BLaER1 treated with 17β-estradiol and CSF1 and Interleukin-3, amounts not matched to agents 10 nM and 100 nM (cell line): ENCODE data around the gene CCDC85C.
A peak's percentile ranks its signal among the peaks of the same experiment; 100 is the strongest.

Source experiments
- H3K27ac ChIP-seq, 11 experiments: shearing (Covaris generic); formaldehyde crosslinking; 2 replicates each; pipeline ENCODE4 v1.8.1; 2022
- H3K27me3 ChIP-seq, 11 experiments: shearing (Covaris generic); formaldehyde crosslinking; 2 replicates each; pipeline ENCODE4 v1.8.1; 2022
- H3K36me3 ChIP-seq, 11 experiments: shearing (Covaris generic); formaldehyde crosslinking; 2 replicates each; pipeline ENCODE4 v1.8.1; 2022
- H3K4me1 ChIP-seq, 10 experiments: shearing (Covaris generic); formaldehyde crosslinking; 2 replicates each; pipeline ENCODE4 v1.8.1; 2022
- H3K4me2 ChIP-seq, 11 experiments: shearing (Covaris generic); formaldehyde crosslinking; 2 replicates each; pipeline ENCODE4 v1.8.1; 2022
- H3K4me3 ChIP-seq, 10 experiments: shearing (Covaris generic); formaldehyde crosslinking; 2 replicates each; pipeline ENCODE4 v1.8.1; 2022
- H3K9ac ChIP-seq, 11 experiments: shearing (Covaris generic); formaldehyde crosslinking; 2 replicates each; pipeline ENCODE4 v1.8.1; 2022
- H3K9me3 ChIP-seq, 11 experiments: shearing (Covaris generic); formaldehyde crosslinking; replicated peaks in 1 of 11; 2 replicates each; pipeline ENCODE4 v1.8.1; 2022
- H4K20me1 ChIP-seq, 11 experiments: shearing (Covaris generic); formaldehyde crosslinking; 2 replicates each; pipeline ENCODE4 v1.8.1; 2022
- Cebpa-rat ChIP-seq, 11 experiments: shearing (Covaris generic); IDR thresholded peaks; 2 replicates each; pipeline ENCODE4 v1.8.1; 2022

CCDC85C gene

DNA sequence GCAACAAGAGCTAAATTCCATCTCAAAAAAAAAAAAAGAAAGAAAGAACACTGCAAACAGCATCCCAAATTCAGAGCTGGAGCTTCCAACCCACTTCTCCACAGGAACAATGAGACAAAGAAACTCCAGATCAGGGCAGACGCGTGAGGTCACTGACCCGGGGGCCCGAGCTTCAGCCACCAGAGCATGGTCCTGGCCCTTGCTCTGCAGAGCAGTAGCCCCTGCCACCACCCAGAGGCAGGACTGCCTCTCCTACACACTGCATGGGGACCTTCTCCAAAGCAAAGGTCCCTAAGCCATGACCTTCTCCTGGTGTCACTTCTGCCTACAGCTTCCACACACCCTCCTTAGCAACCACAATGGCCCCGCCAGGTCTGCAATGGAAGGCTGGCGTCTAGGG, 69.7 kb downstream of the CCDC85C start:
- Histone ChIP-seq H3K9ac (no peak overlapping the region), H3K4me3 (no peak overlapping the region), H3K9me3 (no peaks in the 10 kb centered on the region), H3K4me1 (peaks cover 36 to 70% (median 46%) of the 10 kb centered on the region in 10 experiments), H3K27me3 (no peaks in the 10 kb centered on the region), H3K36me3 (no peaks in the 10 kb centered on the region; a peak in 1 of 22 replicates), H4K20me1 (peaks cover 0 to 94% (median 63%) of the 10 kb centered on the region in 11 experiments; a peak in 17 of 22 replicates), H3K27ac (no peak overlapping the region), H3K4me2 (no peak overlapping the region)
- TF ChIP-seq Cebpa-rat (IDR thresholded peaks at IDR 0.05): no peak

GRCh38 chr14:99532310-99532709, 71.7 kb downstream of the CCDC85C start:
- Histone ChIP-seq H3K27me3 (no peaks in the 10 kb centered on the region), H3K27ac (peak overlapping the region in 2 of 11 experiments; percentile 17 to 31; a peak in 2 of 22 replicates), H3K36me3 (no peaks in the 10 kb centered on the region; a peak in 1 of 22 replicates), H3K4me1 (peaks cover 22 to 56% (median 31%) of the 10 kb centered on the region in 10 experiments), H3K9me3 (no peaks in the 10 kb centered on the region), H3K4me2 (peak overlapping the region in 10 of 11 experiments; percentile 23 to 55 (median 39); a peak in 16 of 22 replicates), H3K9ac (no peak overlapping the region), H4K20me1 (peaks cover 0 to 93% (median 46%) of the 10 kb centered on the region in 11 experiments; a peak in 17 of 22 replicates), H3K4me3 (no peak overlapping the region)
- no peak for TF ChIP-seq Cebpa-rat (IDR thresholded peaks at IDR 0.05)

DNA sequence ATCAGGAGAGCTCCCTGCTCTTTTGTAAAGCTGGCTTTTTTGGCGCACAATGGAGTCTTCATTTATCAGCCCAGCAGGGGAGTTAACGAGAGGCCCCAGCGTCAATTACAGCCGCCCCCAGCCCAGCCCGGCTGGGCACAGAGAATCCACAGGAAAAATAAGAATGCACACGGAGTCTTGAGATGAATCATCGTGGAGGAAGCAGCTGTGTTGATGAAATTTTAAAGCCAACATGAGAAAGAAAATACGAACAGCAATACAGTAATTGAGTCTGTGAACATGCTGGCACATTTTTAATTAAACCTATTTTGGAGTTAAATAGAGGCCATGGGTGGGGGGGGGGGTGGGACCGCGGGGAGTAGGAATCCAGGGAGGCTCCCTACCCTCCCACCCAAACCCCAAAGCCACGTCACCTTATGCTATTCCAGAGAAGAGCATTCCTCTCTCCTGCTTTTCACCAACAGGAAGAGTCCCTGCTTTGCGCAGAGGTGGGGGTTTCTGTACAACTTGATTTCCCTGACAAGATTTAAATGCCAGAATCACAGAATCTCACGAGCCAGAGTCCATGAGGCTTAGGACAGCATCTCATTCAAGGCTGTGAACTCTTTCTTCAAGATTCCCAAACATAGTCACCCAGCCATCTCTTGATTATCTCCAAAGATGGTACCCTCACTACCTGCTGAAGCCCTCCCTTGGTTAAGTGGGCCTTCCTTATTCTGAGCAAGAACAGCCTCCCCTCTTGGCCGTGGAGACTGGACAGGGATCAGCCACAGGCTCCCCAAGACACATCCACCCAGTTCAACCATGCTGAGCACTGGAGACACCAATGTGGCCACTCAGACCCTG, 72.5 kb downstream of the CCDC85C start:
- TF ChIP-seq Cebpa-rat (IDR thresholded peaks at IDR 0.05): no peak
- Histone ChIP-seq H3K4me3 (no peak overlapping the region), H3K27me3 (no peaks in the 10 kb centered on the region), H4K20me1 (peaks cover 0 to 93% (median 39%) of the 10 kb centered on the region in 11 experiments; a peak in 16 of 22 replicates), H3K4me2 (peak overlapping the region; percentile 23 to 62 (median 49); a peak in 21 of 22 replicates), H3K4me1 (peaks cover 22 to 62% (median 40%) of the 10 kb centered on the region in 10 experiments), H3K36me3 (no peaks in the 10 kb centered on the region; a peak in 1 of 22 replicates), H3K27ac (peak overlapping the region in 3 of 11 experiments; percentile 14 to 33 (median 26); a peak in 3 of 22 replicates), H3K9me3 (no peaks in the 10 kb centered on the region), H3K9ac (peak overlapping the region in 1 of 11 experiments; percentile 30; a peak in 1 of 22 replicates)

DNA sequence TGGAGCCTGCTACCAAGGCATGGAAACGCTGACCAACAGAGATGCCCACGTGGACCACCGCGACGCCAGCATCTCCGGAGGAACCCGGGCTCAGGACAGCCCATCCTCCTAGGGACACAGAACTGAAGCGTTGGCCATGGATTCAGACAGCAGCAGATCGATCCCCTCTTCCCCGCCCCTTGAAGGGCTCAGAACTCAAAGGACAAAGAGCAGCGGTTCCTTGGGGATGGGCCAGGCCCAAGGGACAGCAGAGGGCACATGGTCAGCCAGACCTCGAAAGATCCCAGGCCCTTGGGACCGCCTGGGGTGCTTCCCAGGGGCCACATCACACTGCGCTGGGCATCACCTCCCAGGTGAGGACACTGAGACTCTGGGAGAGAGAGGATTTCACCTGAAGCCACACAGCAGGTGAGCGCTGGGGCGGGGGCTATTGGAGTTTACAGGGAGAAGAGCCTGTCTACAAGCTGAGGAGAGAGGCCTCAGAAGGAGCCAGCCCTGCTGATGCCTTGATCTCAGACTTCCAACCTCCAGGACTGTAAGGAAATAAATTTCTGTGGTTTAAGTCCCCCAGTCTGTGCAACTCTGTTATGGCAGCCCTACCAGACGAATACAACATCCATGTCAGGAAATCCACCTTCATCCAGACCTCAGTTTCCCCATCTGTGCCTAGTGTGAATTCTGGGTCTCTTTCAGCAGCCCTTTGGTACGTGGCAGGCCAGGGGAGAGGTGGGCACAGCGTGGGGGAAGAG, 73.4 kb downstream of the CCDC85C start:
- no peaks in the 10 kb centered on the region for H3K27me3 ChIP-seq
- H3K27ac ChIP-seq: peak overlapping the region in 3 of 11 experiments; percentile 14 to 33 (median 26); a peak in 4 of 22 replicates
- peaks cover 0 to 93% (median 41%) of the 10 kb centered on the region in 11 experiments; a peak in 16 of 22 replicates for H4K20me1 ChIP-seq
- TF ChIP-seq Cebpa-rat (IDR thresholded peaks at IDR 0.05): no peak
- no peaks in the 10 kb centered on the region for H3K9me3 ChIP-seq
- H3K4me3 ChIP-seq: no peak overlapping the region
- H3K4me2 ChIP-seq: peak overlapping the region; percentile 9 to 62 (median 47); a peak in 19 of 22 replicates
- H3K9ac ChIP-seq: peak overlapping the region in 1 of 11 experiments; percentile 30; a peak in 1 of 22 replicates
- H3K36me3 ChIP-seq: no peaks in the 10 kb centered on the region; a peak in 1 of 22 replicates
- H3K4me1 ChIP-seq: peaks cover 22 to 71% (median 49%) of the 10 kb centered on the region in 10 experiments

DNA sequence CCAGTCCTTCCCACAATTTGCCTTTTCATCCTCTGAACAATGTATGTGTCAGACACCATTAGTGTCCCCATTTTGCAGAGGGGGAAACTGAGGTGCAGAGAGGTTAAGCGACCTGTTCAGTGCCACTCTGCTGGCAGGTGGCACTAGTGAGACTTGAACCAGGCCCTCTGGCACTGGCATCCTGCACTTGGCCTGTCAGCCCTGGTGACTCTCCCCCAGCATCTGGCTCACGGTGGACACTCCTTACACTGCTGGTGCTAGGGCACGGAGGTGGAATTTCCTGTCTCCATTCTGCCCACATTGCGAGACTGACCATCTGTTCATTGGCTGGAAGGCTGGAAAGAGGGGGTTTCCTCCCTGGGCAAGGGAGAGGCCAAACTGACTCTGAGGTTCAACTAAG, 74.1 kb downstream of the CCDC85C start:
- H3K4me2 ChIP-seq: peak overlapping the region in 4 of 11 experiments; percentile 9 to 49 (median 38); a peak in 5 of 22 replicates
- H3K36me3 ChIP-seq: no peaks in the 10 kb centered on the region; a peak in 1 of 22 replicates
- peaks cover 0 to 95% (median 48%) of the 10 kb centered on the region in 11 experiments; a peak in 16 of 22 replicates for H4K20me1 ChIP-seq
- peak overlapping the region in 1 of 11 experiments; percentile 33; a peak in 2 of 22 replicates for H3K27ac ChIP-seq
- no peak overlapping the region for H3K9ac ChIP-seq
- H3K27me3 ChIP-seq: no peaks in the 10 kb centered on the region
- H3K4me3 ChIP-seq: no peak overlapping the region
- TF ChIP-seq Cebpa-rat (IDR thresholded peaks at IDR 0.05): no peak
- no peaks in the 10 kb centered on the region for H3K9me3 ChIP-seq
- peaks cover 22 to 71% (median 52%) of the 10 kb centered on the region in 10 experiments for H3K4me1 ChIP-seq

GRCh38 chr14:99527427-99528076, 76.5 kb downstream of the CCDC85C start:
- H3K27ac ChIP-seq: no peak overlapping the region
- no peaks in the 10 kb centered on the region for H3K36me3 ChIP-seq
- no peaks in the 10 kb centered on the region for H3K9me3 ChIP-seq
- H4K20me1 ChIP-seq: peaks cover 0 to 92% (median 30%) of the 10 kb centered on the region in 11 experiments; a peak in 16 of 22 replicates
- TF ChIP-seq Cebpa-rat (IDR thresholded peaks at IDR 0.05): no peak
- peak overlapping the region in 7 of 11 experiments; percentile 33 to 63 (median 50); a peak in 11 of 22 replicates for H3K4me2 ChIP-seq
- no peak overlapping the region for H3K9ac ChIP-seq
- no peak overlapping the region for H3K4me3 ChIP-seq
- peaks cover 18 to 57% (median 52%) of the 10 kb centered on the region in 10 experiments for H3K4me1 ChIP-seq
- H3K27me3 ChIP-seq: no peaks in the 10 kb centered on the region

- no peak for TF ChIP-seq Cebpa-rat (IDR thresholded peaks at IDR 0.05)
- H3K4me1 ChIP-seq: peaks cover 18 to 55% (median 49%) of the 10 kb centered on the region in 10 experiments
- H3K4me2 ChIP-seq: peak overlapping the region in 8 of 11 experiments; percentile 33 to 63 (median 48); a peak in 16 of 22 replicates
- peaks cover 0 to 92% (median 29%) of the 10 kb centered on the region in 11 experiments; a peak in 16 of 22 replicates for H4K20me1 ChIP-seq
- peaks cover 0 to under 1% (median 0%) of the 10 kb centered on the region in 11 experiments; a peak in 2 of 22 replicates for H3K36me3 ChIP-seq
- 0 out of 22 replicates have a peak overlapping the region, but pooled peaks of 1 of the 11 experiments have one; percentile 7 for H3K27ac ChIP-seq
- H3K4me3 ChIP-seq: no peak overlapping the region
- no peaks in the 10 kb centered on the region for H3K9me3 ChIP-seq
- H3K9ac ChIP-seq: 0 out of 22 replicates have a peak overlapping the region, but pooled peaks of 1 of the 11 experiments have one; percentile 18
- H3K27me3 ChIP-seq: no peaks in the 10 kb centered on the region
These were observed 77.0 kb downstream of the CCDC85C start for GRCh38 chr14:99527026-99527425.

- Histone ChIP-seq H3K4me3 (no peak overlapping the region), H3K27ac (no peak overlapping the region), H3K36me3 (peaks cover 0 to 5% (median 0%) of the 10 kb centered on the region in 11 experiments; a peak in 3 of 22 replicates), H3K9me3 (no peaks in the 10 kb centered on the region), H3K4me2 (peak overlapping the region in 6 of 11 experiments; percentile 1 to 62 (median 30); a peak in 4 of 22 replicates), H3K4me1 (peaks cover 8 to 44% (median 38%) of the 10 kb centered on the region in 10 experiments; a peak in 19 of 20 replicates), H3K9ac (0 out of 22 replicates have a peak overlapping the region, but pooled peaks of 1 of the 11 experiments have one; percentile 33), H4K20me1 (peaks cover 0 to 96% (median 38%) of the 10 kb centered on the region in 11 experiments; a peak in 16 of 22 replicates), H3K27me3 (no peaks in the 10 kb centered on the region)
- TF ChIP-seq Cebpa-rat (IDR thresholded peaks at IDR 0.05): no peak
These were observed 78.3 kb downstream of the CCDC85C start for GRCh38 chr14:99525699-99526080.
